SK-N-SH (cell line): ENCODE data around the gene KCNE1. TPM values are rescaled to one million over a fixed set of nuclear protein-coding genes. Genes with fewer than 3 reads are reported as not detected.
A peak's percentile ranks its signal among the peaks of the same experiment; 100 is the strongest.

Source experiments
- CTCF ChIA-PET: fragments of 300-600, 350-600 bp; formaldehyde crosslinking; extraction: SDS; loops from one replicate; lab custom pipeline; 2021; lab: Yijun Ruan, JAX
- POLR2A ChIA-PET: fragments of 350-600 bp; sonication (Branson Sonifier 250); formaldehyde crosslinking; extraction: SDS; loops from one replicate; lab custom pipeline; 2020; ENCODE audit warnings: antibody characterized with exemption, inconsistent platforms; lab: Yijun Ruan, JAX
- DNase-seq: peaks from one replicate; pipeline ENCODE4 v3.0.0; 2012
- H2AFZ ChIP-seq: fragments of 200-600 bp; sonication (generic); 2 replicates; pipeline ENCODE4 v1.8.1; 2016; ENCODE audit warnings: antibody characterized with exemption, mild to moderate bottlenecking, low read depth
- H3F3A ChIP-seq: fragments of 200-600 bp; sonication (generic); replicated peaks from 2 replicates; pipeline ENCODE3; 2016; ENCODE audit warnings: antibody characterized with exemption, mild to moderate bottlenecking; ENCODE audit not compliant: insufficient read depth
- H3K27ac ChIP-seq, 2 experiments: fragments of 200-500 bp in 1 of 2; fragments of 200-600 bp in 1 of 2; sonication (Bioruptor generic) in 1 of 2; sonication (generic), shearing (Covaris generic) in 1 of 2; 2 replicates each; pipeline versions ENCODE4 v1.5.1 to v1.6.1; 2014 to 2016; ENCODE audit warnings: low read depth in 2 of 2, inconsistent platforms in 1 of 2, low read length in 1 of 2, mild to moderate bottlenecking in 1 of 2, mixed read lengths in 1 of 2
- H3K27me3 ChIP-seq: fragments of 200-600 bp; sonication (generic), shearing (Covaris generic); 2 replicates; pipeline ENCODE4 v1.6.1; 2016; ENCODE audit warnings: mixed run types; ENCODE audit not compliant: insufficient read depth
- H3K36me3 ChIP-seq, 2 experiments: fragments of 200-500 bp in 1 of 2; fragments of 200-600 bp in 1 of 2; sonication (Bioruptor generic) in 1 of 2; sonication (generic) in 1 of 2; replicated peaks in 1 of 2; 2 replicates each; pipeline versions ENCODE3 to v1.5.1; 2014 to 2016; ENCODE audit warnings: low read length in 1 of 2, mild to moderate bottlenecking in 1 of 2; ENCODE audit not compliant: insufficient read depth in 2 of 2, control insufficient read depth in 1 of 2
- H3K4me1 ChIP-seq, 2 experiments: fragments of 200-500 bp in 1 of 2; fragments of 200-600 bp in 1 of 2; sonication (Bioruptor generic) in 1 of 2; sonication (generic), shearing (Covaris generic) in 1 of 2; 2 replicates each; pipeline versions ENCODE4 v1.5.1 to v1.6.1; 2014 to 2016; ENCODE audit warnings: low read depth in 1 of 2, low read length in 1 of 2, mixed run types in 1 of 2; ENCODE audit not compliant: insufficient read depth in 2 of 2, control insufficient read depth in 1 of 2
- H3K4me2 ChIP-seq: fragments of 200-600 bp; sonication (generic), shearing (Covaris generic); 2 replicates; pipeline ENCODE4 v1.6.1; 2017; ENCODE audit warnings: mixed run types
- H3K4me3 ChIP-seq, 2 experiments: fragments of 200-500 bp in 1 of 2; fragments of 200-600 bp in 1 of 2; sonication (Bioruptor generic) in 1 of 2; sonication (generic), shearing (Covaris generic) in 1 of 2; 2 replicates each; pipeline versions ENCODE4 v1.5.1 to v1.8.1; 2014 to 2016; ENCODE audit warnings: low read depth in 2 of 2, inconsistent platforms in 1 of 2, low read length in 1 of 2, mild to moderate bottlenecking in 1 of 2, mixed read lengths in 1 of 2, moderate library complexity in 1 of 2
- H3K79me2 ChIP-seq: fragments of 200-600 bp; sonication (generic); 2 replicates; pipeline ENCODE4 v1.8.1; 2017; ENCODE audit warnings: mild to moderate bottlenecking; ENCODE audit not compliant: insufficient read depth
- H3K9ac ChIP-seq: fragments of 200-600 bp; sonication (generic); 2 replicates; pipeline ENCODE4 v1.6.1; 2017; ENCODE audit warnings: mixed run types
- H3K9me2 ChIP-seq: fragments of 200-600 bp; sonication (generic); 2 replicates; pipeline ENCODE4 v1.6.1; 2017; ENCODE audit warnings: mixed run types
- H3K9me3 ChIP-seq: fragments of 200-600 bp; sonication (generic); 2 replicates; pipeline ENCODE4 v1.6.1; 2017; ENCODE audit warnings: mixed run types, mild to moderate bottlenecking, moderate library complexity
- H4K20me1 ChIP-seq: fragments of 200-600 bp; sonication (generic); 2 replicates; pipeline ENCODE4 v1.6.1; 2017; ENCODE audit warnings: mild to moderate bottlenecking, mixed run types; ENCODE audit not compliant: insufficient read depth
- CTCF ChIP-seq: fragments of 200-600 bp; sonication (generic); IDR thresholded peaks from 2 replicates; pipeline ENCODE4 v1.6.1; 2017; ENCODE audit warnings: antibody characterized with exemption, mild to moderate bottlenecking, moderate library complexity
- EP300 ChIP-seq, 2 experiments: IDR thresholded peaks; 2 replicates each; pipeline versions ENCODE4 v1.4.0 to v1.6.1; 2012; ENCODE audit warnings: borderline replicate concordance in 1 of 2, low read depth in 1 of 2, low read length in 1 of 2
- FOXM1 ChIP-seq: IDR thresholded peaks from 2 replicates; pipeline ENCODE4 v1.4.0; 2012; ENCODE audit warnings: low read depth, mild to moderate bottlenecking
- MEF2A ChIP-seq: IDR thresholded peaks from 2 replicates; pipeline ENCODE4 v1.4.0; 2012; ENCODE audit warnings: low read depth, borderline replicate concordance
- WGBS: methylation state at CpG from one replicate; pipeline ENCODE4 v1.1.6; 2017; ENCODE audit warnings: low lambda C conversion rate; 5-methylcytosine and 5-hydroxymethylcytosine counted together
- polyA plus RNA-seq, 3 experiments: library from polyadenylated mRNA; depleted of rRNA; stranded (reverse); fragments of >200 nt; gene quantifications; 2 replicates each; pipeline ENCODE4 v1.2.3, GENCODE V29; 2012
- TF ChIP-seq, protein P1 (sequence below): fragments of 150-350 bp; IDR thresholded peaks from 2 replicates; pipeline ENCODE4 v1.6.1; 2017; ENCODE audit warnings: antibody characterized with exemption, low read length, low read depth, borderline replicate concordance
- TF ChIP-seq, protein P2 (sequence below): IDR thresholded peaks from 2 replicates; pipeline ENCODE4 v1.6.1; 2012; ENCODE audit warnings: mild to moderate bottlenecking, low read depth, low read length, moderate library complexity

Gene KCNE1
- polyA plus RNA-seq, 1 of the 3 experiments (the other 2 are of a cell fraction): 0.16 TPM

DNA sequence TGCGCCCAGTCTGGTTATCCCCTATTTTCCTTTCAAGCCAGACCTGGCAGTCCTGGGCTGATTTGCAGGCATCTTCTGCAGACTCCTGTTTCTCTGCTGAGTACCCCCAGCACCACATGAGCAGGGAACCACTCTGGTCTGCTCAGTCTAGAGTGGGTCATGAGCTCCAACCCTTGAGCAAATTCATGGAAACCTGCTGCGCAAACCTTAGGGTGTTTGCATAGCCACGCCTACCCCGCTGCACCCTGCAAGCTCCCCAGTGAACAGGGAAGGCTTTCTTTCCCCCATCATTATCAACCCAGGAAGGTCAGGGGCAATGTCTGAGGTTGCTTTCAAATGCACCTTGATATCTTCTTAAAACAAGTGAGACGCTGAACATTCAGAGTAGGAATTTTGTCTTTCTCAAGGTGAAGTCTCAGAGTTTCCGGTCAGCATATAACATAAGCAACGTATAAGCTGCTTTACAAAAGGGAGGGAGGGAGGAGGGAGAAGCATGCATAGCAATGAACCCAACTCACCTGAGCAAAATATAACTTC lies 11.1 kb upstream of the KCNE1 start:
- H3K36me3 ChIP-seq: peaks cover 26 to 39% of the 10 kb centered on the region in 2 experiments
- H3K9ac ChIP-seq: no peak overlapping the region
- no peaks in the 10 kb centered on the region for H3K9me2 ChIP-seq
- DNase-seq: no peak
- ChIA-PET CTCF (interaction anchor here (1.3 to 4.1 kb wide), 4 partner anchors 15 to 80 kb away, joined by 3 to 16 read pairs (median 6); no protein-coding TSS in a partner anchor), POLR2A (no interaction called here)
- H3F3A ChIP-seq: peaks cover 35% of the 10 kb centered on the region
- peaks cover 39% of the 10 kb centered on the region for H3K79me2 ChIP-seq
- TF ChIP-seq, protein P1, sequence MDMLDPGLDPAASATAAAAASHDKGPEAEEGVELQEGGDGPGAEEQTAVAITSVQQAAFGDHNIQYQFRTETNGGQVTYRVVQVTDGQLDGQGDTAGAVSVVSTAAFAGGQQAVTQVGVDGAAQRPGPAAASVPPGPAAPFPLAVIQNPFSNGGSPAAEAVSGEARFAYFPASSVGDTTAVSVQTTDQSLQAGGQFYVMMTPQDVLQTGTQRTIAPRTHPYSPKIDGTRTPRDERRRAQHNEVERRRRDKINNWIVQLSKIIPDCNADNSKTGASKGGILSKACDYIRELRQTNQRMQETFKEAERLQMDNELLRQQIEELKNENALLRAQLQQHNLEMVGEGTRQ: no peak
- TF ChIP-seq, protein P2, sequence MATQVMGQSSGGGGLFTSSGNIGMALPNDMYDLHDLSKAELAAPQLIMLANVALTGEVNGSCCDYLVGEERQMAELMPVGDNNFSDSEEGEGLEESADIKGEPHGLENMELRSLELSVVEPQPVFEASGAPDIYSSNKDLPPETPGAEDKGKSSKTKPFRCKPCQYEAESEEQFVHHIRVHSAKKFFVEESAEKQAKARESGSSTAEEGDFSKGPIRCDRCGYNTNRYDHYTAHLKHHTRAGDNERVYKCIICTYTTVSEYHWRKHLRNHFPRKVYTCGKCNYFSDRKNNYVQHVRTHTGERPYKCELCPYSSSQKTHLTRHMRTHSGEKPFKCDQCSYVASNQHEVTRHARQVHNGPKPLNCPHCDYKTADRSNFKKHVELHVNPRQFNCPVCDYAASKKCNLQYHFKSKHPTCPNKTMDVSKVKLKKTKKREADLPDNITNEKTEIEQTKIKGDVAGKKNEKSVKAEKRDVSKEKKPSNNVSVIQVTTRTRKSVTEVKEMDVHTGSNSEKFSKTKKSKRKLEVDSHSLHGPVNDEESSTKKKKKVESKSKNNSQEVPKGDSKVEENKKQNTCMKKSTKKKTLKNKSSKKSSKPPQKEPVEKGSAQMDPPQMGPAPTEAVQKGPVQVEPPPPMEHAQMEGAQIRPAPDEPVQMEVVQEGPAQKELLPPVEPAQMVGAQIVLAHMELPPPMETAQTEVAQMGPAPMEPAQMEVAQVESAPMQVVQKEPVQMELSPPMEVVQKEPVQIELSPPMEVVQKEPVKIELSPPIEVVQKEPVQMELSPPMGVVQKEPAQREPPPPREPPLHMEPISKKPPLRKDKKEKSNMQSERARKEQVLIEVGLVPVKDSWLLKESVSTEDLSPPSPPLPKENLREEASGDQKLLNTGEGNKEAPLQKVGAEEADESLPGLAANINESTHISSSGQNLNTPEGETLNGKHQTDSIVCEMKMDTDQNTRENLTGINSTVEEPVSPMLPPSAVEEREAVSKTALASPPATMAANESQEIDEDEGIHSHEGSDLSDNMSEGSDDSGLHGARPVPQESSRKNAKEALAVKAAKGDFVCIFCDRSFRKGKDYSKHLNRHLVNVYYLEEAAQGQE: no peak
- TF ChIP-seq FOXM1: no peak
- WGBS: 97% methylated on average over 7 of the region's 7 CpGs
- no peaks in the 10 kb centered on the region; the same call in 1 of the 2 replicates for H4K20me1 ChIP-seq
- H3K4me1 ChIP-seq: peaks cover 3 to 8% of the 10 kb centered on the region in 2 experiments; a peak in 3 of 4 replicates
- no peak overlapping the region for H3K4me3 ChIP-seq
- H3K9me3 ChIP-seq: no peaks in the 10 kb centered on the region
- no peak overlapping the region for H2AFZ ChIP-seq
- no peak overlapping the region for H3K27ac ChIP-seq
- H3K27me3 ChIP-seq: no peaks in the 10 kb centered on the region
- peak overlapping the region; percentile 78; the same call in 1 of the 2 replicates for H3K4me2 ChIP-seq

GRCh38 chr21:34522284-34522683 lies 10.3 kb upstream of the KCNE1 start:
- ChIA-PET POLR2A (no interaction called here), CTCF (interaction anchor here (1.2 to 2.0 kb wide), 4 partner anchors 12 to 22 kb away, joined by 3 to 6 read pairs (median 5); no protein-coding TSS in a partner anchor)
- H3K4me1 ChIP-seq: peaks cover 3 to 8% of the 10 kb centered on the region in 2 experiments; a peak in 3 of 4 replicates
- peaks cover 39% of the 10 kb centered on the region for H3K79me2 ChIP-seq
- H3K4me2 ChIP-seq: no peak overlapping the region
- no peaks in the 10 kb centered on the region; the same call in 1 of the 2 replicates for H4K20me1 ChIP-seq
- H3K27me3 ChIP-seq: no peaks in the 10 kb centered on the region
- H3K9me3 ChIP-seq: no peaks in the 10 kb centered on the region
- H2AFZ ChIP-seq: no peak overlapping the region
- no peak for DNase-seq
- H3K9ac ChIP-seq: no peak overlapping the region
- WGBS: 87% methylated on average over 3 of the region's 6 CpGs
- no peaks in the 10 kb centered on the region for H3K9me2 ChIP-seq
- H3F3A ChIP-seq: peaks cover 30% of the 10 kb centered on the region
- peaks cover 31 to 43% of the 10 kb centered on the region in 2 experiments for H3K36me3 ChIP-seq
- no peak overlapping the region for H3K4me3 ChIP-seq
- H3K27ac ChIP-seq: no peak overlapping the region
- TF ChIP-seq MEF2A: no peak
- TF ChIP-seq CTCF: no peak
- no peak for TF ChIP-seq EP300 (IDR thresholded peaks at IDR 0.05; ENCODE audit: borderline replicate concordance in 1 of 2, low read depth in 1 of 2, low read length in 1 of 2)
